ENCODE data around the gene CHRNA1. TPM values are rescaled to one million over a fixed set of nuclear protein-coding genes. Genes with fewer than 3 reads are reported as not detected.

CHRNA1 gene
- total RNA-seq, 1 experiment from 2014 or later, result not detected

- Mint-ChIP-seq H3K4me1 (peaks cover 34 to 40% of the 10 kb centered on the region in 2 experiments), H3K9me3 (no peaks in the 10 kb centered on the region; a peak in 1 of 5 replicates), H3K36me3 (ENCODE audit: insufficient read depth in 1 of 3, low read depth in 3 of 3) (peaks cover 0 to 4% (median 0%) of the 10 kb centered on the region in 3 experiments; a peak in 1 of 7 replicates), H3K4me3 (no peak overlapping the region), H3K27me3 (ENCODE audit: low read depth) (no peaks in the 10 kb centered on the region), H3K27ac (no peak overlapping the region)
- H3K4me1 ChIP-seq (ENCODE audit: insufficient read depth, low read length), result 0 out of 2 replicates have a peak, but pooled peaks cover 4% of the 10 kb centered on the region
- H2BK15ac ChIP-seq (ENCODE audit: low read depth, low read length), result no peak overlapping the region
- H2AK5ac ChIP-seq (ENCODE audit: insufficient read length, low read length), result no peak overlapping the region
- no peak for TF ChIP-seq CTCF (conservative IDR thresholded peaks at IDR 0.05)
- H3K23ac ChIP-seq (ENCODE audit: insufficient read length, low read depth, low read length), result no peak overlapping the region
- no peak overlapping the region for H4K5ac ChIP-seq (ENCODE audit: insufficient read length, low read depth, low read length)
- H4K8ac ChIP-seq (replicated peaks; ENCODE audit: insufficient read length, low read depth, low read length), result no peak overlapping the region
- no peak overlapping the region for H3K56ac ChIP-seq (ENCODE audit: insufficient read length, low read depth, low read length)
- no peaks in the 10 kb centered on the region for H3K79me2 ChIP-seq (ENCODE audit: insufficient read depth, low read length)
- H4K91ac ChIP-seq (ENCODE audit: insufficient read length, low read depth, low read length), result no peak overlapping the region
- no peak overlapping the region for H3K4ac ChIP-seq (ENCODE audit: low read depth, low read length)
- no peak overlapping the region for H3K4me2 ChIP-seq (ENCODE audit: insufficient read depth, insufficient read length, low read length)
- H2AFZ ChIP-seq (ENCODE audit: low read length), result no peak overlapping the region
- H2BK120ac ChIP-seq (ENCODE audit: low read depth, low read length, poor library complexity, severe bottlenecking), result no peak overlapping the region
- no peaks in the 10 kb centered on the region for H3K9me3 ChIP-seq (ENCODE audit: control insufficient read depth, low read depth, low read length)
- no peaks in the 10 kb centered on the region for H3K27me3 ChIP-seq (ENCODE audit: insufficient read depth, low read length)
- no peak overlapping the region for H3K18ac ChIP-seq (ENCODE audit: insufficient read length, low read depth, low read length)
- H3K27ac ChIP-seq (ENCODE audit: insufficient read length, low read depth, low read length), result no peak overlapping the region
- DNase-seq, result no peak
- no CpG with 5 or more reads among the region's 4 CpGs for WGBS (ENCODE audit: extremely low coverage, insufficient read length, low lambda C conversion rate)
- no peaks in the 10 kb centered on the region for H3K79me1 ChIP-seq (ENCODE audit: insufficient read depth, low read depth, low read length, poor library complexity, severe bottlenecking)
- H2BK20ac ChIP-seq (ENCODE audit: low read depth, low read length, poor library complexity, severe bottlenecking), result no peak overlapping the region
- H3K9ac ChIP-seq (ENCODE audit: extremely low read depth, insufficient read length, low read length), result no peak overlapping the region
- no peak overlapping the region for H3T11ph ChIP-seq (ENCODE audit: low read length)
- no peaks in the 10 kb centered on the region for H3K23me2 ChIP-seq (ENCODE audit: insufficient read length, low read depth, low read length, poor library complexity, severe bottlenecking)
- H2BK12ac ChIP-seq (ENCODE audit: insufficient read length, low read depth, low read length), result no peak overlapping the region
- no peak overlapping the region for H2BK5ac ChIP-seq (ENCODE audit: insufficient read length, low read length)
- no peaks in the 10 kb centered on the region for H4K20me1 ChIP-seq (ENCODE audit: control insufficient read depth, insufficient read depth, insufficient read length)
- H3K14ac ChIP-seq (ENCODE audit: insufficient read depth, low read length), result no peak overlapping the region
Measured at GRCh38 chr2:174765576-174765975, 1.3 kb upstream of the CHRNA1 start.

Measured in H9 (cell line).